HG03469 (cell line): ENCODE results near the gene UCN3.

Experiments
- ATAC-seq: cut with Tn5 transposase; IDR thresholded peaks from one replicate; pipeline ENCODE4 v1.9.1; 2021; ENCODE audit warnings: mild to moderate bottlenecking, moderate library complexity, moderate number of reproducible peaks; ENCODE audit not compliant: unreplicated experiment

The UCN3 gene

GRCh38 chr10:5364890-5365338 is at the start of gene UCN3:
UCN3 (plus strand) TSS chr10:5364966; CDS start chr10:5373721, 8,755 bp downstream.
- no peak for ATAC-seq

- no peak for ATAC-seq
These were observed 47.1 kb upstream of the UCN3 start for GRCh38 chr10:5317547-5318107.

- no peak for ATAC-seq
These were observed 46.6 kb upstream of the UCN3 start for GRCh38 chr10:5318148-5318547.

GRCh38 chr10:5319863-5320262 is 44.9 kb upstream of the UCN3 start:
- no peak for ATAC-seq

- no peak for ATAC-seq
These were observed 43.5 kb upstream of the UCN3 start for GRCh38 chr10:5321273-5321672.

GRCh38 chr10:5323446-5323845 is 41.3 kb upstream of the UCN3 start:
- ATAC-seq = no peak

GRCh38 chr10:5325076-5325475 is 39.7 kb upstream of the UCN3 start:
- no peak for ATAC-seq

GRCh38 chr10:5334196-5334880 is 30.4 kb upstream of the UCN3 start:
- ATAC-seq = no peak

- no peak for ATAC-seq
These were observed 26.8 kb upstream of the UCN3 start for GRCh38 chr10:5338010-5338409.

- no peak for ATAC-seq
These were observed 21.7 kb upstream of the UCN3 start for GRCh38 chr10:5343092-5343491.

- ATAC-seq = no peak
These were observed 21.2 kb upstream of the UCN3 start for GRCh38 chr10:5343561-5343960.

- ATAC-seq = no peak
These were observed 20.8 kb upstream of the UCN3 start for GRCh38 chr10:5343979-5344378.

- no peak for ATAC-seq
These were observed 20.0 kb upstream of the UCN3 start for GRCh38 chr10:5344746-5345145.

GRCh38 chr10:5346881-5347280 is 17.9 kb upstream of the UCN3 start:
- ATAC-seq = no peak

GRCh38 chr10:5349362-5349761 is 15.4 kb upstream of the UCN3 start:
- ATAC-seq = no peak

- no peak for ATAC-seq
These were observed 10.7 kb upstream of the UCN3 start for GRCh38 chr10:5354068-5354467.

GRCh38 chr10:5355594-5356301 is 9.0 kb upstream of the UCN3 start:
- ATAC-seq = no peak

- no peak for ATAC-seq
These were observed 8.4 kb upstream of the UCN3 start for GRCh38 chr10:5356302-5356763.

GRCh38 chr10:5360318-5360915 is 4.3 kb upstream of the UCN3 start:
- ATAC-seq = no peak

GRCh38 chr10:5361966-5362365 is 2.8 kb upstream of the UCN3 start:
- ATAC-seq = no peak

- ATAC-seq = no peak
These were observed 1.9 kb upstream of the UCN3 start for GRCh38 chr10:5362873-5363272.

GRCh38 chr10:5364374-5364773 is 392 bp upstream of the UCN3 start:
- ATAC-seq = no peak
